ENCODE data around the gene SLC7A1.

Gene SLC7A1

GRCh38 chr13:29571876-29572570 is 23.5 kb downstream of the SLC7A1 start:
- Histone ChIP-seq H3K27me3 (ENCODE audit: control insufficient read depth in 1 of 2, insufficient read depth in 2 of 2, low read length in 2 of 2) (no peaks in the 10 kb centered on the region), H3K4me3 (ENCODE audit: low read length in 2 of 2) (no peak overlapping the region), H3K9me3 (ENCODE audit: control insufficient read depth in 2 of 2, low read length in 2 of 2) (no peaks in the 10 kb centered on the region), H3K9ac (ENCODE audit: low read length in 2 of 2) (no peak overlapping the region), H3K36me3 (ENCODE audit: control insufficient read depth in 2 of 2, insufficient read depth in 2 of 2, low read length in 2 of 2) (no peaks in the 10 kb centered on the region), H3K4me1 (ENCODE audit: control insufficient read depth, insufficient read depth, low read length) (peaks cover 23% of the 10 kb centered on the region), H3K27ac (ENCODE audit: low read length) (no peak overlapping the region)

- Histone ChIP-seq H3K9me3 (ENCODE audit: control insufficient read depth in 2 of 2, low read length in 2 of 2) (no peaks in the 10 kb centered on the region), H3K4me1 (ENCODE audit: control insufficient read depth, insufficient read depth, low read length) (peaks cover 27% of the 10 kb centered on the region), H3K27me3 (ENCODE audit: control insufficient read depth in 1 of 2, insufficient read depth in 2 of 2, low read length in 2 of 2) (no peaks in the 10 kb centered on the region), H3K9ac (ENCODE audit: low read length in 2 of 2) (no peak overlapping the region), H3K36me3 (ENCODE audit: control insufficient read depth in 2 of 2, insufficient read depth in 2 of 2, low read length in 2 of 2) (no peaks in the 10 kb centered on the region), H3K27ac (ENCODE audit: low read length) (no peak overlapping the region), H3K4me3 (ENCODE audit: low read length in 2 of 2) (no peak overlapping the region)
These were observed 25.3 kb downstream of the SLC7A1 start for GRCh38 chr13:29570051-29570654.

- no peaks in the 10 kb centered on the region for H3K36me3 ChIP-seq (ENCODE audit: control insufficient read depth in 2 of 2, insufficient read depth in 2 of 2, low read length in 2 of 2)
- no peaks in the 10 kb centered on the region for H3K9me3 ChIP-seq (ENCODE audit: control insufficient read depth in 2 of 2, low read length in 2 of 2)
- H3K9ac ChIP-seq (ENCODE audit: low read length in 2 of 2), result no peak overlapping the region
- no peak overlapping the region for H3K4me3 ChIP-seq (ENCODE audit: low read length in 2 of 2)
- H3K4me1 ChIP-seq (ENCODE audit: control insufficient read depth, insufficient read depth, low read length), result peaks cover 28% of the 10 kb centered on the region
- H3K27me3 ChIP-seq (ENCODE audit: control insufficient read depth in 1 of 2, insufficient read depth in 2 of 2, low read length in 2 of 2), result no peaks in the 10 kb centered on the region
- H3K27ac ChIP-seq (ENCODE audit: low read length), result no peak overlapping the region
These were observed 26.0 kb downstream of the SLC7A1 start for GRCh38 chr13:29569253-29570050.

GRCh38 chr13:29568731-29569130 is 26.8 kb downstream of the SLC7A1 start:
- H3K4me1 ChIP-seq (ENCODE audit: control insufficient read depth, insufficient read depth, low read length), result peaks cover 32% of the 10 kb centered on the region
- no peak overlapping the region for H3K9ac ChIP-seq (ENCODE audit: low read length in 2 of 2)
- H3K4me3 ChIP-seq (ENCODE audit: low read length in 2 of 2), result no peak overlapping the region
- no peaks in the 10 kb centered on the region for H3K36me3 ChIP-seq (ENCODE audit: control insufficient read depth in 2 of 2, insufficient read depth in 2 of 2, low read length in 2 of 2)
- H3K27ac ChIP-seq (ENCODE audit: low read length), result no peak overlapping the region
- H3K9me3 ChIP-seq (ENCODE audit: control insufficient read depth in 2 of 2, low read length in 2 of 2), result no peaks in the 10 kb centered on the region
- no peaks in the 10 kb centered on the region for H3K27me3 ChIP-seq (ENCODE audit: control insufficient read depth in 1 of 2, insufficient read depth in 2 of 2, low read length in 2 of 2)

GRCh38 chr13:29567411-29567810 is 28.1 kb downstream of the SLC7A1 start:
- no peak overlapping the region for H3K27ac ChIP-seq (ENCODE audit: low read length)
- H3K27me3 ChIP-seq (ENCODE audit: control insufficient read depth in 1 of 2, insufficient read depth in 2 of 2, low read length in 2 of 2), result no peaks in the 10 kb centered on the region
- no peaks in the 10 kb centered on the region for H3K9me3 ChIP-seq (ENCODE audit: control insufficient read depth in 2 of 2, low read length in 2 of 2)
- no peaks in the 10 kb centered on the region for H3K36me3 ChIP-seq (ENCODE audit: control insufficient read depth in 2 of 2, insufficient read depth in 2 of 2, low read length in 2 of 2)
- no peak overlapping the region for H3K4me3 ChIP-seq (ENCODE audit: low read length in 2 of 2)
- peaks cover 27% of the 10 kb centered on the region for H3K4me1 ChIP-seq (ENCODE audit: control insufficient read depth, insufficient read depth, low read length)
- no peak overlapping the region for H3K9ac ChIP-seq (ENCODE audit: low read length in 2 of 2)

- Histone ChIP-seq H3K9me3 (ENCODE audit: control insufficient read depth in 2 of 2, low read length in 2 of 2) (no peaks in the 10 kb centered on the region), H3K9ac (ENCODE audit: low read length in 2 of 2) (no peak overlapping the region), H3K4me3 (ENCODE audit: low read length in 2 of 2) (no peak overlapping the region), H3K27ac (ENCODE audit: low read length) (no peak overlapping the region), H3K27me3 (ENCODE audit: control insufficient read depth in 1 of 2, insufficient read depth in 2 of 2, low read length in 2 of 2) (no peaks in the 10 kb centered on the region), H3K36me3 (ENCODE audit: control insufficient read depth in 2 of 2, insufficient read depth in 2 of 2, low read length in 2 of 2) (no peaks in the 10 kb centered on the region), H3K4me1 (ENCODE audit: control insufficient read depth, insufficient read depth, low read length) (peaks cover 27% of the 10 kb centered on the region)
These were observed 29.3 kb downstream of the SLC7A1 start for GRCh38 chr13:29566206-29566605.

GRCh38 chr13:29564818-29565217 is 30.7 kb downstream of the SLC7A1 start:
- H3K9me3 ChIP-seq (ENCODE audit: control insufficient read depth in 2 of 2, low read length in 2 of 2), result no peaks in the 10 kb centered on the region
- H3K27me3 ChIP-seq (ENCODE audit: control insufficient read depth in 1 of 2, insufficient read depth in 2 of 2, low read length in 2 of 2), result no peaks in the 10 kb centered on the region
- H3K9ac ChIP-seq (ENCODE audit: low read length in 2 of 2), result no peak overlapping the region
- no peak overlapping the region for H3K27ac ChIP-seq (ENCODE audit: low read length)
- no peak overlapping the region for H3K4me3 ChIP-seq (ENCODE audit: low read length in 2 of 2)
- H3K36me3 ChIP-seq (ENCODE audit: control insufficient read depth in 2 of 2, insufficient read depth in 2 of 2, low read length in 2 of 2), result no peaks in the 10 kb centered on the region
- peaks cover 22% of the 10 kb centered on the region for H3K4me1 ChIP-seq (ENCODE audit: control insufficient read depth, insufficient read depth, low read length)

GRCh38 chr13:29564373-29564772 is 31.1 kb downstream of the SLC7A1 start:
- H3K9me3 ChIP-seq (ENCODE audit: control insufficient read depth in 2 of 2, low read length in 2 of 2), result no peaks in the 10 kb centered on the region
- H3K27ac ChIP-seq (ENCODE audit: low read length), result no peak overlapping the region
- peaks cover 22% of the 10 kb centered on the region for H3K4me1 ChIP-seq (ENCODE audit: control insufficient read depth, insufficient read depth, low read length)
- H3K9ac ChIP-seq (ENCODE audit: low read length in 2 of 2), result no peak overlapping the region
- no peak overlapping the region for H3K4me3 ChIP-seq (ENCODE audit: low read length in 2 of 2)
- no peaks in the 10 kb centered on the region for H3K27me3 ChIP-seq (ENCODE audit: control insufficient read depth in 1 of 2, insufficient read depth in 2 of 2, low read length in 2 of 2)
- no peaks in the 10 kb centered on the region for H3K36me3 ChIP-seq (ENCODE audit: control insufficient read depth in 2 of 2, insufficient read depth in 2 of 2, low read length in 2 of 2)

- H3K4me3 ChIP-seq (ENCODE audit: low read length in 2 of 2), result no peak overlapping the region
- no peaks in the 10 kb centered on the region for H3K36me3 ChIP-seq (ENCODE audit: control insufficient read depth in 2 of 2, insufficient read depth in 2 of 2, low read length in 2 of 2)
- no peak overlapping the region for H3K9ac ChIP-seq (ENCODE audit: low read length in 2 of 2)
- H3K27ac ChIP-seq (ENCODE audit: low read length), result no peak overlapping the region
- no peaks in the 10 kb centered on the region for H3K27me3 ChIP-seq (ENCODE audit: control insufficient read depth in 1 of 2, insufficient read depth in 2 of 2, low read length in 2 of 2)
- H3K9me3 ChIP-seq (ENCODE audit: control insufficient read depth in 2 of 2, low read length in 2 of 2), result no peaks in the 10 kb centered on the region
- peaks cover 18% of the 10 kb centered on the region for H3K4me1 ChIP-seq (ENCODE audit: control insufficient read depth, insufficient read depth, low read length)
These were observed 31.5 kb downstream of the SLC7A1 start for GRCh38 chr13:29563941-29564340.

- Histone ChIP-seq H3K27me3 (ENCODE audit: control insufficient read depth in 1 of 2, insufficient read depth in 2 of 2, low read length in 2 of 2) (no peaks in the 10 kb centered on the region), H3K9ac (ENCODE audit: low read length in 2 of 2) (no peak overlapping the region), H3K36me3 (ENCODE audit: control insufficient read depth in 2 of 2, insufficient read depth in 2 of 2, low read length in 2 of 2) (no peaks in the 10 kb centered on the region), H3K4me1 (ENCODE audit: control insufficient read depth, insufficient read depth, low read length) (peaks cover 15% of the 10 kb centered on the region), H3K9me3 (ENCODE audit: control insufficient read depth in 2 of 2, low read length in 2 of 2) (no peaks in the 10 kb centered on the region), H3K4me3 (ENCODE audit: low read length in 2 of 2) (no peak overlapping the region), H3K27ac (ENCODE audit: low read length) (no peak overlapping the region)
These were observed 32.6 kb downstream of the SLC7A1 start for GRCh38 chr13:29562786-29563438.

Measured in stomach smooth muscle (tissue), 2 donors.